ENCODE results near the gene ELMO1.

ELMO1 gene

GRCh38 chr7:36896956-36897590, 551.6 kb downstream of the ELMO1 start:
- DNase-seq = no peak

GRCh38 chr7:36896418-36896817, 552.2 kb downstream of the ELMO1 start:
- DNase-seq = no peak

- no peak for DNase-seq
These were observed 553.5 kb downstream of the ELMO1 start for GRCh38 chr7:36895192-36895591.

GRCh38 chr7:36894190-36894589, 554.5 kb downstream of the ELMO1 start:
- DNase-seq = no peak

GRCh38 chr7:36889182-36889581, 559.5 kb downstream of the ELMO1 start:
- DNase-seq = no peak

- DNase-seq = no peak
These were observed 560.7 kb downstream of the ELMO1 start for GRCh38 chr7:36887969-36888368.

GRCh38 chr7:36887233-36887632, 561.4 kb downstream of the ELMO1 start:
- no peak for DNase-seq

- no peak for DNase-seq
These were observed 563.8 kb downstream of the ELMO1 start for GRCh38 chr7:36884910-36885309.

- no peak for DNase-seq
These were observed 564.3 kb downstream of the ELMO1 start for GRCh38 chr7:36884351-36884750.

GRCh38 chr7:36881233-36881874, 567.3 kb downstream of the ELMO1 start:
- no peak for DNase-seq

- no peak for DNase-seq
These were observed 568.6 kb downstream of the ELMO1 start for GRCh38 chr7:36880108-36880507.

GRCh38 chr7:36879021-36879420, 569.6 kb downstream of the ELMO1 start:
- DNase-seq = no peak

- DNase-seq = no peak
These were observed 570.4 kb downstream of the ELMO1 start for GRCh38 chr7:36878288-36878687.

GRCh38 chr7:36875794-36876193, 572.9 kb downstream of the ELMO1 start:
- DNase-seq = no peak

- DNase-seq = no peak
These were observed 574.6 kb downstream of the ELMO1 start for GRCh38 chr7:36874041-36874440.

- no peak for DNase-seq
These were observed 576.8 kb downstream of the ELMO1 start for GRCh38 chr7:36871863-36872262.

- no peak for DNase-seq
These were observed 577.3 kb downstream of the ELMO1 start for GRCh38 chr7:36871355-36871738.

- DNase-seq = no peak
These were observed 577.9 kb downstream of the ELMO1 start for GRCh38 chr7:36870625-36871354.

- DNase-seq = no peak
These were observed 579.8 kb downstream of the ELMO1 start for GRCh38 chr7:36868727-36869411.

- no peak for DNase-seq
These were observed 583.6 kb downstream of the ELMO1 start for GRCh38 chr7:36865019-36865418.

GRCh38 chr7:36863901-36864701, 584.6 kb downstream of the ELMO1 start:
- DNase-seq = peak; percentile 7

GRCh38 chr7:36862771-36863261, 585.8 kb downstream of the ELMO1 start:
- no peak for DNase-seq

GRCh38 chr7:36861656-36862055, 587.0 kb downstream of the ELMO1 start:
- DNase-seq = no peak
